ENCODE results near the gene PAQR7.
A peak's percentile ranks its signal among the peaks of the same experiment; 100 is the strongest.

The PAQR7 gene

GRCh38 chr1:25875154-25875855 is at the start of gene PAQR7:
Gene PAQR7, minus strand, starts transcription at chr1:25875708. Its CDS starts 11,869 bp downstream, at chr1:25863839.
- DNase-seq (ENCODE audit: low read depth in 2 of 2), result peak in 1 of 2 experiments; percentile 51

GRCh38 chr1:25924454-25924853 is 48.9 kb upstream of the PAQR7 start:
- DNase-seq (ENCODE audit: low read depth in 2 of 2), result no peak

- DNase-seq (ENCODE audit: low read depth in 2 of 2), result no peak
Measured at GRCh38 chr1:25922971-25923552, 47.6 kb upstream of the PAQR7 start.

GRCh38 chr1:25922056-25922970 is 46.8 kb upstream of the PAQR7 start:
- DNase-seq (ENCODE audit: low read depth in 2 of 2), result no peak

- no peak for DNase-seq (ENCODE audit: low read depth in 2 of 2)
Measured at GRCh38 chr1:25918615-25919014, 43.1 kb upstream of the PAQR7 start.

GRCh38 chr1:25917996-25918395 is 42.5 kb upstream of the PAQR7 start:
- DNase-seq (ENCODE audit: low read depth in 2 of 2), result no peak

GRCh38 chr1:25916460-25916859 is 41.0 kb upstream of the PAQR7 start:
- DNase-seq (ENCODE audit: low read depth in 2 of 2), result no peak

GRCh38 chr1:25914074-25914995 is 38.8 kb upstream of the PAQR7 start:
- DNase-seq (ENCODE audit: low read depth in 2 of 2), result no peak

- no peak for DNase-seq (ENCODE audit: low read depth in 2 of 2)
Measured at GRCh38 chr1:25913206-25913605, 37.7 kb upstream of the PAQR7 start.

GRCh38 chr1:25912076-25912831 is 36.7 kb upstream of the PAQR7 start:
- DNase-seq (ENCODE audit: low read depth in 2 of 2), result peak; percentile 59 to 62

- no peak for DNase-seq (ENCODE audit: low read depth in 2 of 2)
Measured at GRCh38 chr1:25911162-25911561, 35.7 kb upstream of the PAQR7 start.

GRCh38 chr1:25909040-25909439 is 33.5 kb upstream of the PAQR7 start:
- no peak for DNase-seq (ENCODE audit: low read depth in 2 of 2)

- DNase-seq (ENCODE audit: low read depth in 2 of 2), result no peak
Measured at GRCh38 chr1:25908161-25908560, 32.7 kb upstream of the PAQR7 start.

- no peak for DNase-seq (ENCODE audit: low read depth in 2 of 2)
Measured at GRCh38 chr1:25907601-25908000, 32.1 kb upstream of the PAQR7 start.

- DNase-seq (ENCODE audit: low read depth in 2 of 2), result no peak
Measured at GRCh38 chr1:25906644-25907300, 31.3 kb upstream of the PAQR7 start.

- peak; percentile 84 to 89 for DNase-seq (ENCODE audit: low read depth in 2 of 2)
Measured at GRCh38 chr1:25905680-25906643, 30.5 kb upstream of the PAQR7 start, which contains the start of gene STMN1. Gene STMN1, minus strand, starts transcription at chr1:25906419. Its CDS starts 1,743 bp downstream, at chr1:25904676.

- peak; percentile 82 to 83 for DNase-seq (ENCODE audit: low read depth in 2 of 2)
Measured at GRCh38 chr1:25904943-25905679, 29.6 kb upstream of the PAQR7 start.

GRCh38 chr1:25903986-25904385 is 28.5 kb upstream of the PAQR7 start:
- DNase-seq (ENCODE audit: low read depth in 2 of 2), result no peak
